Measurements from ENCODE around the gene ZSWIM7. TPM values are rescaled to one million over a fixed set of nuclear protein-coding genes. Genes with fewer than 3 reads are reported as not detected.

Gene ZSWIM7
- total RNA-seq, 6 experiments from 2014 or later: 10.6 to 21.8 (median 11.8) TPM

DNA sequence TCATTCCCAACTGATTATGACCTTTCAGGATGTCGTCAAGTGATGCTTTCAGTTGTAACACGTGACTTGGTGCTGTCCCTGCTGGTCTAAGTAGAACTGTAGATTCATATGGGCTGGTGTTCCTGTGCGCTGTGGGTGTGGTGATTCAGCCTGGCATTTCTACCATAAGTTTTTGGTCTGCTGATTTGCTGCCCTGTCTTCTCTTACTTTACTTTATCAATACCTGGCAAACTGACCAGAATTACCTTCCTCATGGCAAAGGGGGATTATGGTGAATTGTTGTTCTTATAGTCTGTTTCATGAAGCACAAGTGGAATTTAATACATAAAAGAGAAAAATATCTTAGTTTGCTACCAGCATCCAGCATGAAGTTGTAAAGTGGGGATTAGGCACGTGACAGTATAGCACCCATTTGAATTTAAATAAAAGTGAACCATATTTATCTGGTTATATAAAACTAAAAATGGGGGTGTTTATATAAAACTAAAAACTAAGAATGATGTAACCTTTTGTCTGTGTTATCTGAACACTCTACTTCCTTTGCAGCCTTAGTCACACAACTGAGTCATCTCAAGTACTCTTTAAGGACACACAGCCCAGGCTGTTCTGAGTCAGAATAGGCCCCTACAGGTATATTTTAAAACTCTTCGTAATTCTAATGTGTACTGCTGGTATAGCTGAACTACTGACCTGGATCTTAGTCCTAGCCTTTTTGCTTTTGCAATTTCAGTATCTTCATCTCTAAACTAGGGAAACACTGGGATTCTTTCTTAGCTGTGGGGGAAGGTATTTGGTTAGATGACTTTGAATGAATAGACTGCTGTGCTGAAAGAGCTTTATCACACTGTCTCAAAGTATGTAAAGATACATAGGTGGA lies 28.4 kb upstream of the ZSWIM7 start:
- ATAC-seq: peak; percentile 37 to 79 (median 60)
- Histone ChIP-seq H3K9me3 (no peaks in the 10 kb centered on the region), H3K36me3 (peaks cover 7 to 85% (median 45%) of the 10 kb centered on the region in 4 donors), H3K4me1 (no peaks in the 10 kb centered on the region), H3K4me3 (no peak overlapping the region), H3K27me3 (no peaks in the 10 kb centered on the region), H3K27ac (no peak overlapping the region)
- WGBS (ENCODE audit: insufficient coverage, low coverage, low lambda C conversion rate, missing lambda C conversion rate): 69% methylated on average over 5 of the region's 5 CpGs
- intact Hi-C loops (cut with DNase I): no loop called here
- no peak for DNase-seq
- TF ChIP-seq POLR2A (IDR thresholded peaks at IDR 0.05): no peak
- TF ChIP-seq, protein P1, sequence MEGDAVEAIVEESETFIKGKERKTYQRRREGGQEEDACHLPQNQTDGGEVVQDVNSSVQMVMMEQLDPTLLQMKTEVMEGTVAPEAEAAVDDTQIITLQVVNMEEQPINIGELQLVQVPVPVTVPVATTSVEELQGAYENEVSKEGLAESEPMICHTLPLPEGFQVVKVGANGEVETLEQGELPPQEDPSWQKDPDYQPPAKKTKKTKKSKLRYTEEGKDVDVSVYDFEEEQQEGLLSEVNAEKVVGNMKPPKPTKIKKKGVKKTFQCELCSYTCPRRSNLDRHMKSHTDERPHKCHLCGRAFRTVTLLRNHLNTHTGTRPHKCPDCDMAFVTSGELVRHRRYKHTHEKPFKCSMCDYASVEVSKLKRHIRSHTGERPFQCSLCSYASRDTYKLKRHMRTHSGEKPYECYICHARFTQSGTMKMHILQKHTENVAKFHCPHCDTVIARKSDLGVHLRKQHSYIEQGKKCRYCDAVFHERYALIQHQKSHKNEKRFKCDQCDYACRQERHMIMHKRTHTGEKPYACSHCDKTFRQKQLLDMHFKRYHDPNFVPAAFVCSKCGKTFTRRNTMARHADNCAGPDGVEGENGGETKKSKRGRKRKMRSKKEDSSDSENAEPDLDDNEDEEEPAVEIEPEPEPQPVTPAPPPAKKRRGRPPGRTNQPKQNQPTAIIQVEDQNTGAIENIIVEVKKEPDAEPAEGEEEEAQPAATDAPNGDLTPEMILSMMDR (IDR thresholded peaks at IDR 0.05): no peak

- no peaks in the 10 kb centered on the region for H3K9me3 ChIP-seq
- H3K27me3 ChIP-seq: no peaks in the 10 kb centered on the region
- H3K36me3 ChIP-seq: peaks cover 7 to 75% (median 38%) of the 10 kb centered on the region in 4 donors
- H3K4me1 ChIP-seq: no peaks in the 10 kb centered on the region
- no peak overlapping the region for H3K27ac ChIP-seq
- DNase-seq (no peak), ATAC-seq (no peak)
- intact Hi-C loops (cut with DNase I): no loop called here
- H3K4me3 ChIP-seq: no peak overlapping the region
- 88% methylated on average over 5 of the region's 5 CpGs for WGBS (ENCODE audit: insufficient coverage, low coverage, low lambda C conversion rate, missing lambda C conversion rate)
- no peak for TF ChIP-seq POLR2A (IDR thresholded peaks at IDR 0.05)
- TF ChIP-seq, protein P1 (IDR thresholded peaks at IDR 0.05): no peak
Measured at GRCh38 chr17:16026895-16027294, 27.4 kb upstream of the ZSWIM7 start.

- intact Hi-C loops (cut with DNase I): no loop called here
- Histone ChIP-seq H3K4me1 (no peaks in the 10 kb centered on the region), H3K27me3 (no peaks in the 10 kb centered on the region), H3K4me3 (no peak overlapping the region), H3K27ac (no peak overlapping the region), H3K36me3 (peaks cover 7 to 58% (median 28%) of the 10 kb centered on the region in 4 donors), H3K9me3 (no peaks in the 10 kb centered on the region)
- WGBS (ENCODE audit: insufficient coverage, low coverage, low lambda C conversion rate, missing lambda C conversion rate): 100% methylated on average over 1 of the region's 1 CpG
- TF ChIP-seq, protein P1 (IDR thresholded peaks at IDR 0.05): no peak
- TF ChIP-seq POLR2A (IDR thresholded peaks at IDR 0.05): no peak
- no peak for DNase-seq
- no peak for ATAC-seq
Measured at GRCh38 chr17:16025202-16025601, 25.7 kb upstream of the ZSWIM7 start.

GRCh38 chr17:16023881-16024280 lies 24.4 kb upstream of the ZSWIM7 start:
- 66% methylated on average over 4 of the region's 4 CpGs for WGBS (ENCODE audit: insufficient coverage, low coverage, low lambda C conversion rate, missing lambda C conversion rate)
- TF ChIP-seq POLR2A (IDR thresholded peaks at IDR 0.05): no peak
- TF ChIP-seq, protein P1 (IDR thresholded peaks at IDR 0.05): no peak
- H3K4me3 ChIP-seq: no peak overlapping the region
- H3K9me3 ChIP-seq: no peaks in the 10 kb centered on the region
- no peaks in the 10 kb centered on the region for H3K4me1 ChIP-seq
- H3K27ac ChIP-seq: no peak overlapping the region
- no peaks in the 10 kb centered on the region for H3K27me3 ChIP-seq
- peaks cover under 1 to 45% (median 20%) of the 10 kb centered on the region in 4 donors for H3K36me3 ChIP-seq
- no peak for DNase-seq
- intact Hi-C loops (cut with DNase I): no loop called here
- no peak for ATAC-seq

All from right lobe of liver (tissue), 6 donors.